BJ (cell line): Measurements from ENCODE around the gene BTD. TPM values are rescaled to one million over a fixed set of nuclear protein-coding genes. Genes with fewer than 3 reads are reported as not detected.

ENCODE experiments used
- CTCF ChIA-PET: fragments of 350-600 bp; formaldehyde crosslinking; extraction: SDS; loops from one replicate; lab custom pipeline; 2021; ENCODE audit warnings: antibody characterized with exemption, inconsistent platforms; lab: Yijun Ruan, JAX
- POLR2A ChIA-PET: fragments of 300-600 bp; sonication (Branson Sonifier 250); formaldehyde crosslinking; extraction: SDS; loops from one replicate; lab custom pipeline; 2021; ENCODE audit warnings: antibody characterized with exemption; lab: Charles Lee
- DNase-seq: peaks from one replicate; pipeline ENCODE4 v3.0.0-alpha.2; 2011; ENCODE audit warnings: low read depth
- H3K27me3 ChIP-seq: 2 replicates; pipeline ENCODE4 v1.6.0; 2011; ENCODE audit warnings: low read length; ENCODE audit not compliant: control insufficient read depth, insufficient read depth
- H3K36me3 ChIP-seq: 2 replicates; pipeline ENCODE4 v1.5.1; 2011; ENCODE audit warnings: low read length; ENCODE audit not compliant: control insufficient read depth, insufficient read depth
- H3K4me3 ChIP-seq: 2 replicates; pipeline ENCODE4 v1.5.1; 2011; ENCODE audit warnings: low read depth, mild to moderate bottlenecking, control low read depth, low read length
- polyA plus RNA-seq: library from polyadenylated mRNA; depleted of rRNA; stranded (reverse); fragments of >200 nt; gene quantifications from 2 replicates; pipeline ENCODE4 v1.2.3, GENCODE V29; 2011
- TF ChIP-seq, protein P1 (sequence below): IDR thresholded peaks from 2 replicates; pipeline ENCODE4 v1.5.1; 2011; ENCODE audit warnings: low read depth, mild to moderate bottlenecking, control low read depth, inconsistent platforms, low read length, moderate library complexity; ENCODE audit not compliant: insufficient read depth

The BTD gene
- polyA plus RNA-seq, 1 experiment = 24.8 TPM

DNA sequence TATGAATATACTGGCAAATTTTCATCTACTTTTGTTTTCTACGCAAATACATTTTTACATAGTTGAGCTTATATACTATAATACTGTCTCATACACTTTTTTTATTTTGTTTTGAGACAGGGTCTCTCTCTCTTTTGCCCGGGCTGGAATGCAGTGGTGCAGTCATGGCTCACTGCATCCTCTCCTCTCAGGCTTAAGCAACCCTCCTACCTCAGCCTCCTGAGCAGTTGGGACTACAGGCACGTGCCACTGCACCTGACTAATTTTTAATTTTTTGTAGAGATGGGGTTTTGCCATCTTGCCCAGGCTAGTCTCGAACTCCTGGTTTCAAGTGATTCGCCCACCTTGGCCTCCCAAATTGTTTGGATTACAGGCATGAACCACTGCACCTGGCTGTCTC lies 26.1 kb upstream of the BTD start:
- Histone ChIP-seq H3K4me3 (no peak overlapping the region), H3K27me3 (no peaks in the 10 kb centered on the region), H3K36me3 (peaks cover 6% of the 10 kb centered on the region)
- ChIA-PET POLR2A (no interaction called here), CTCF (no interaction called here)
- no peak for DNase-seq
- TF ChIP-seq, protein P1, sequence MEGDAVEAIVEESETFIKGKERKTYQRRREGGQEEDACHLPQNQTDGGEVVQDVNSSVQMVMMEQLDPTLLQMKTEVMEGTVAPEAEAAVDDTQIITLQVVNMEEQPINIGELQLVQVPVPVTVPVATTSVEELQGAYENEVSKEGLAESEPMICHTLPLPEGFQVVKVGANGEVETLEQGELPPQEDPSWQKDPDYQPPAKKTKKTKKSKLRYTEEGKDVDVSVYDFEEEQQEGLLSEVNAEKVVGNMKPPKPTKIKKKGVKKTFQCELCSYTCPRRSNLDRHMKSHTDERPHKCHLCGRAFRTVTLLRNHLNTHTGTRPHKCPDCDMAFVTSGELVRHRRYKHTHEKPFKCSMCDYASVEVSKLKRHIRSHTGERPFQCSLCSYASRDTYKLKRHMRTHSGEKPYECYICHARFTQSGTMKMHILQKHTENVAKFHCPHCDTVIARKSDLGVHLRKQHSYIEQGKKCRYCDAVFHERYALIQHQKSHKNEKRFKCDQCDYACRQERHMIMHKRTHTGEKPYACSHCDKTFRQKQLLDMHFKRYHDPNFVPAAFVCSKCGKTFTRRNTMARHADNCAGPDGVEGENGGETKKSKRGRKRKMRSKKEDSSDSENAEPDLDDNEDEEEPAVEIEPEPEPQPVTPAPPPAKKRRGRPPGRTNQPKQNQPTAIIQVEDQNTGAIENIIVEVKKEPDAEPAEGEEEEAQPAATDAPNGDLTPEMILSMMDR = no peak

DNA sequence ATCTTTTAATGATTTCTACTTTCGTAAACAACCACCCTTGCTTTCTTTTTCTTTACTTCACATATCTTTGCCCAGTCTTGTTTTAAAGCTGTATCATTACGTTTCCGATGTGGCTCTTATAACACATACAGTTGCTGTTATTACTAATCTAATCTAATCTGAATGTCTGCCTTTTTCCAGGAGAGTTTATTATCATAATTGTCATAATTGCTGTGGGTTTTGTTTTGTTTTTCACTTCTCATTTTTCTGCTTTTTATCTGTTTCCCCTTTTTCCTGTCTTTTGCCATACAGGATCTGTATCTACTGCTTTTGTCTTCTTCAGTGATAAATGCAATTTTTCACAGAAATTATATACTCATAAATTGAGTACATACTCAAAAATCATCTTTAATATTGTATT lies 25.1 kb upstream of the BTD start:
- DNase-seq = no peak
- CTCF ChIA-PET = no interaction called here
- peaks cover 5% of the 10 kb centered on the region for H3K36me3 ChIP-seq
- no peak overlapping the region for H3K4me3 ChIP-seq
- TF ChIP-seq, protein P1 = no peak
- no peaks in the 10 kb centered on the region for H3K27me3 ChIP-seq
- POLR2A ChIA-PET = no interaction called here

DNA sequence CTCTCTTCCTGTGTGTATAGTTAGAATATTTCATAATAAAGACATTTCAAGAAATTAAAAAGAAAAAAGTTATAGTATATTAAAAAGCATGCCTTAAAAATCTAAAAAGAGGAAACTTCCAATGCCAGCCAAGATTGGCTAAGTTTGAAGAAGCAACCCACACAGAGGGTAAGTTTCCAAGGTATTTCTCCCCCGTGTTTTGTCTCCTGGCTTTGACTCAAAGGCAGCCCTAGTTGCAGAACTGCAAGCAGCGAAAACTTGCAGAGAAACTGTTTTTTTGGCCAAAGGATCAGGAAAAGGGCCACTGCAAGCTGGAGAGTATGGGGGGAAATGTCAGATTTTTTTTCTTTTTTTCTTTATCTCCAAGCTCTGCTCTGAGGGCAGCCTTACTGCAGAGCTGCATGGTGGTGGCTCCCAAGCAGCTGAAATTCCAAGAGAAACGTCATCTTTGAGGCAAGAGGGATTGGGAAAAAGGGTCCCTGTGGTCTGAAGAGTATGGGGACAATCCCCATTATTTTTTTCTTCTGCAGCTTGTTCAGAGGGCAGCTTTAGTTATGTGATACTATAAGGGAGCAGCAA lies 23.2 kb upstream of the BTD start:
- ChIA-PET POLR2A (no interaction called here), CTCF (interaction anchor here (0.9 kb wide), 1 partner anchor 15 kb away, joined by 3 read pairs; no protein-coding TSS in a partner anchor)
- H3K4me3 ChIP-seq = no peak overlapping the region
- H3K27me3 ChIP-seq = no peaks in the 10 kb centered on the region
- DNase-seq = no peak
- peaks cover 5% of the 10 kb centered on the region for H3K36me3 ChIP-seq
- TF ChIP-seq, protein P1 = no peak

DNA sequence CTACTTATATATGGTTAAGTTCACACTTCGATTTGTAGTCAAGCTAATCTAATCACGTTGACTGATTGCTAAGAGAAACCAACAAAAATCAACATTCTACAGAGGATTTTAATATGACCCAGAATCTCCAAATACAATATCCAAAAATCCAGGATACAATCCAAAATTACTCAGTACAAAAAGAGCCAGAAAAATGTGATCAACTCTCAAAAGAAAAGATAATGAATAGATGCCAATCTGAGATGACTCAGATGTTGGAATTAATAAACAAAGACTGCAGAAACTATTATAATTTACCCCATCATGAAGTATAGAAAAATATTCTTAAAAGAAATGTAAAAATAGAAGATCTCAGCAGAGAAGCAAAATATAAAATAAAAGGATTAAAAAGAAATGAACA lies 22.5 kb upstream of the BTD start:
- CTCF ChIA-PET = interaction anchor here (0.9 kb wide), 1 partner anchor 16 kb away, joined by 3 read pairs; no protein-coding TSS in a partner anchor
- Histone ChIP-seq H3K4me3 (no peak overlapping the region), H3K36me3 (peaks cover 4% of the 10 kb centered on the region), H3K27me3 (no peaks in the 10 kb centered on the region)
- TF ChIP-seq, protein P1 = no peak
- DNase-seq = no peak
- POLR2A ChIA-PET = no interaction called here

DNA sequence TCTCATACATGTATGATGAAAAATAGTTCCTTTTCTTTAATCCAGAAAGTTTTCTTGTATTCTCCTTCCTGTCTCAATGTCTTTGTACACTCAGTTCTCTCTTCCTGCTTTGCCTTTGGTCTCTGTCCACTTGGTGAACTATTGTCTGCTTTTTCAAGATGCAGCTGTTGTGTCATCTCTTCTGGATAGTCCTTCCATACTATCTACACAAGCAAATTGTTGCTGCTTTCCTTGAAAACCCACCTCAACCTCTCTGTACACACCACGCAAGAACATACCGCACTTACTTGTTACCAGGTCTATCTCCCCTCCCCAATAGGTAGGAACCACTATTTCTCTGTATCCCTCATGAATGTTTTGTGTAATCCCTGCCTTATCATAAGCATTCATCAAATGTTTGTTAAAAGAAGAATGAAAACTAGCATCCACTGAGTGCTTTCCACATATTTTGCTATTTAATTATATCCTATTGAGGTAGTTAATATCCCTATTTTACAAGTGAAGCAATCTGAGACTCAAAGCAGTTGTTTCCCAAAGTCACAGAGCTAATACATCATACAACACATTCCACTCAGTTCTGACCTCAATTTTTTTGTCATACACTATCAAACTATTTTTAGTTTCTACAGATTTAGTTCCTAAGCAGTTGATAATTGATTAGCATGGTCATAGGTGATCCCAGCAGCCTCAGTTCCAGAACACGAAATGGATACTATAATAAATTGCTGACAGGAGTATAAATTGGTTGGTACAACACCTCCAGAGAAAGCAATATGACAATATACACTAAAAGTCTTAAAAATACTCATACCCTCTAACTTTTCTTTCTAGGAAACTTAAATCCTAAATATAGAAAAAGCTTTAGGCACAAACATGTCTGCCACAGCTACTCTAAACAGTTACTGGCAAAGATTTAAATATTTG lies 19.8 kb upstream of the BTD start:
- Histone ChIP-seq H3K27me3 (no peaks in the 10 kb centered on the region), H3K4me3 (no peak overlapping the region), H3K36me3 (no peaks in the 10 kb centered on the region)
- TF ChIP-seq, protein P1 = no peak
- ChIA-PET POLR2A (no interaction called here), CTCF (no interaction called here)
- peak; percentile 23 for DNase-seq
